Skeletal muscle tissue (tissue), 4 donors: ENCODE data around the gene PLEKHF1. TPM values are rescaled to one million over a fixed set of nuclear protein-coding genes. Genes with fewer than 3 reads are reported as not detected.

ENCODE experiments used
- H3K27ac ChIP-seq: one replicate; pipeline ENCODE4 v1.7.0; 2013; ENCODE audit warnings: mild to moderate bottlenecking, low read depth, low read length, inconsistent platforms
- H3K27me3 ChIP-seq, 3 donors: one replicate each; pipeline ENCODE4 v1.7.0; 2013; ENCODE audit warnings: low read length in 3 of 3; ENCODE audit not compliant: control insufficient read depth in 3 of 3, insufficient read depth in 3 of 3
- H3K36me3 ChIP-seq, 3 donors: one replicate each; pipeline ENCODE4 v1.7.0; 2013; ENCODE audit warnings: low read length in 3 of 3; ENCODE audit not compliant: control insufficient read depth in 3 of 3, insufficient read depth in 3 of 3
- H3K4me1 ChIP-seq, 3 donors: one replicate each; pipeline ENCODE4 v1.7.0; 2013; ENCODE audit warnings: low read length in 3 of 3, mild to moderate bottlenecking in 3 of 3; ENCODE audit not compliant: control insufficient read depth in 3 of 3, insufficient read depth in 3 of 3
- H3K4me3 ChIP-seq, 3 donors: one replicate each; pipeline ENCODE4 v1.7.0; 2013; ENCODE audit warnings: low read length in 3 of 3
- H3K9ac ChIP-seq, 3 donors: one replicate each; pipeline ENCODE4 v1.7.0; 2013; ENCODE audit warnings: low read length in 3 of 3, mild to moderate bottlenecking in 3 of 3, moderate library complexity in 2 of 3, low read depth in 1 of 3
- H3K9me3 ChIP-seq, 3 donors: one replicate each; pipeline ENCODE4 v1.7.0; 2013; ENCODE audit warnings: low read length in 3 of 3; ENCODE audit not compliant: control insufficient read depth in 3 of 3
- total RNA-seq: library from RNA; depleted of rRNA; stranded (reverse); fragments of >200 nt; gene quantifications from one replicate; pipeline ENCODE4 v1.2.3, GENCODE V29; 2014
- donor health status: Osteomylitis.

The PLEKHF1 gene
- total RNA-seq, 1 donor from 2014 or later: 16.7 TPM

GRCh38 chr19:29697523-29698261 lies 32.4 kb downstream of the PLEKHF1 start:
- Histone ChIP-seq H3K27me3 (no peaks in the 10 kb centered on the region), H3K4me3 (no peak overlapping the region), H3K27ac (no peak overlapping the region), H3K4me1 (peaks cover 13 to 43% (median 17%) of the 10 kb centered on the region in 3 donors), H3K9ac (no peak overlapping the region), H3K9me3 (no peaks in the 10 kb centered on the region), H3K36me3 (peaks cover 0 to 5% (median 2%) of the 10 kb centered on the region in 3 donors)

- Histone ChIP-seq H3K9me3 (no peaks in the 10 kb centered on the region), H3K36me3 (peaks cover 5 to 12% (median 7%) of the 10 kb centered on the region in 3 donors), H3K4me1 (peaks cover 6 to 38% (median 18%) of the 10 kb centered on the region in 3 donors), H3K27ac (no peak overlapping the region), H3K4me3 (no peak overlapping the region), H3K9ac (no peak overlapping the region), H3K27me3 (no peaks in the 10 kb centered on the region)
Measured at GRCh38 chr19:29699861-29700260, 34.6 kb downstream of the PLEKHF1 start.

- Histone ChIP-seq H3K27ac (no peak overlapping the region), H3K9ac (no peak overlapping the region), H3K4me1 (peaks cover 0 to 32% (median 13%) of the 10 kb centered on the region in 3 donors), H3K36me3 (peaks cover 5 to 16% (median 9%) of the 10 kb centered on the region in 3 donors), H3K9me3 (no peaks in the 10 kb centered on the region), H3K27me3 (no peaks in the 10 kb centered on the region), H3K4me3 (no peak overlapping the region)
Measured at GRCh38 chr19:29700498-29700897, 35.2 kb downstream of the PLEKHF1 start.

- Histone ChIP-seq H3K9me3 (no peaks in the 10 kb centered on the region), H3K36me3 (peaks cover 14 to 26% (median 17%) of the 10 kb centered on the region in 3 donors), H3K27ac (peak overlapping the region; percentile 46), H3K27me3 (no peaks in the 10 kb centered on the region), H3K9ac (peak overlapping the region in 1 of 3 donors; percentile 54), H3K4me3 (no peak overlapping the region), H3K4me1 (peaks cover 9 to 27% (median 26%) of the 10 kb centered on the region in 3 donors)
Measured at GRCh38 chr19:29702161-29702962, 37.1 kb downstream of the PLEKHF1 start.

- Histone ChIP-seq H3K9ac (peak overlapping the region in 1 of 3 donors; percentile 54), H3K27ac (peak overlapping the region; percentile 46)
Measured at GRCh38 chr19:29702963-29703320, 37.7 kb downstream of the PLEKHF1 start.

GRCh38 chr19:29704562-29705558 lies 39.6 kb downstream of the PLEKHF1 start:
- H3K36me3 ChIP-seq: peaks cover 15 to 29% (median 17%) of the 10 kb centered on the region in 3 donors
- no peak overlapping the region for H3K27ac ChIP-seq
- no peak overlapping the region for H3K4me3 ChIP-seq
- no peaks in the 10 kb centered on the region for H3K27me3 ChIP-seq
- H3K9me3 ChIP-seq: no peaks in the 10 kb centered on the region
- no peak overlapping the region for H3K9ac ChIP-seq
- peaks cover 18 to 44% (median 35%) of the 10 kb centered on the region in 3 donors for H3K4me1 ChIP-seq

More at GRCh38 chr19:29702963-29703320, 37.7 kb downstream of the PLEKHF1 start:
- peaks cover 9 to 29% (median 22%) of the 10 kb centered on the region in 3 donors for H3K4me1 ChIP-seq
- no peak overlapping the region for H3K4me3 ChIP-seq
- no peaks in the 10 kb centered on the region for H3K27me3 ChIP-seq
- no peaks in the 10 kb centered on the region for H3K9me3 ChIP-seq
- H3K36me3 ChIP-seq: peaks cover 15 to 29% (median 17%) of the 10 kb centered on the region in 3 donors

GRCh38 chr19:29705706-29706105 lies 40.4 kb downstream of the PLEKHF1 start:
- H3K27me3 ChIP-seq: no peaks in the 10 kb centered on the region
- peaks cover 18 to 46% (median 40%) of the 10 kb centered on the region in 3 donors for H3K4me1 ChIP-seq
- H3K27ac ChIP-seq: no peak overlapping the region
- no peaks in the 10 kb centered on the region for H3K9me3 ChIP-seq
- peaks cover 15 to 29% (median 17%) of the 10 kb centered on the region in 3 donors for H3K36me3 ChIP-seq
- no peak overlapping the region for H3K9ac ChIP-seq
- H3K4me3 ChIP-seq: no peak overlapping the region

GRCh38 chr19:29706635-29707034 lies 41.4 kb downstream of the PLEKHF1 start:
- Histone ChIP-seq H3K9ac (peak overlapping the region in 1 of 3 donors; percentile 43), H3K27me3 (no peaks in the 10 kb centered on the region), H3K4me1 (peaks cover 19 to 46% (median 40%) of the 10 kb centered on the region in 3 donors), H3K27ac (no peak overlapping the region), H3K4me3 (no peak overlapping the region), H3K36me3 (peaks cover 15 to 29% (median 20%) of the 10 kb centered on the region in 3 donors), H3K9me3 (no peaks in the 10 kb centered on the region)
